Fibroblast of lung (primary cell): ENCODE results near the gene EEF1A2.

Source experiments
- CTCF ChIP-seq, 2 donors: IDR thresholded peaks in 1 of 2; conservative IDR thresholded peaks in 1 of 2; 1 replicate in 1 of 2; 2 replicates in 1 of 2; pipeline ENCODE4 v1.5.1; 2011 to 2012; ENCODE audit warnings: low read length in 2 of 2, control low read depth in 1 of 2, inconsistent platforms in 1 of 2, low read depth in 1 of 2, mild to moderate bottlenecking in 1 of 2
- EZH2 ChIP-seq: IDR thresholded peaks from 2 replicates; pipeline ENCODE4 v1.5.1; 2012; ENCODE audit warnings: low read length, control low read depth, mild to moderate bottlenecking; ENCODE audit errors: missing control alignments

- TF ChIP-seq CTCF (conservative IDR thresholded peaks at IDR 0.05 in 1 of 2, IDR thresholded peaks at IDR 0.05 in 1 of 2; ENCODE audit: low read depth in 1 of 2, low read length in 2 of 2), result no peak
- TF ChIP-seq EZH2, result peak; percentile 15
Observed at GRCh38 chr20:63534831-63535651, 36.2 kb upstream of the EEF1A2 start.
